ENCODE data around the gene GPT2.

The GPT2 gene

GRCh38 chr16:46883353-46883689, 841 bp upstream of the GPT2 start:
- no peaks in the 10 kb centered on the region for H3K36me3 ChIP-seq
- no peak for DNase-seq
- peaks cover 0 to 10% (median 3%) of the 10 kb centered on the region in 4 donors for H3K4me1 ChIP-seq
- intact Hi-C loops (cut with DNase I; ENCODE audit: low total_unique reads) = loop anchor here (5.0 kb wide), 2 partner anchors 89 to 196 kb away; partner anchors contain the start of genes DNAJA2, ORC6 and VPS35
- H3K27me3 ChIP-seq = peaks cover 0 to 2% of the 10 kb centered on the region in 2 donors
- peak overlapping the region; percentile 22 to 41 for H3K27ac ChIP-seq
- no peak for TF ChIP-seq CTCF (IDR thresholded peaks at IDR 0.05)
- H3K9me3 ChIP-seq = no peaks in the 10 kb centered on the region
- peak overlapping the region; percentile 75 to 77 for H3K4me3 ChIP-seq

GRCh38 chr16:46884513-46885293, 541 bp downstream of the GPT2 start:
- peak overlapping the region; percentile 75 to 77 for H3K4me3 ChIP-seq
- peaks cover 0 to 10% (median 3%) of the 10 kb centered on the region in 4 donors for H3K4me1 ChIP-seq
- DNase-seq = no peak
- intact Hi-C loops (cut with DNase I; ENCODE audit: low total_unique reads) = loop anchor here (5.0 kb wide), 2 partner anchors 88 to 197 kb away; partner anchors contain the start of genes DNAJA2, ORC6 and VPS35
- H3K36me3 ChIP-seq = no peaks in the 10 kb centered on the region
- H3K27me3 ChIP-seq = peaks cover 0 to 2% of the 10 kb centered on the region in 2 donors
- H3K27ac ChIP-seq = peak overlapping the region in 1 of 2 donors; percentile 45
- TF ChIP-seq CTCF (IDR thresholded peaks at IDR 0.05) = no peak
- H3K9me3 ChIP-seq = no peaks in the 10 kb centered on the region

- intact Hi-C loops (cut with DNase I; ENCODE audit: low total_unique reads) = no loop called here
- H3K36me3 ChIP-seq = no peaks in the 10 kb centered on the region
- no peak for TF ChIP-seq CTCF (IDR thresholded peaks at IDR 0.05)
- H3K9me3 ChIP-seq = no peaks in the 10 kb centered on the region
- no peak for DNase-seq
- H3K4me1 ChIP-seq = peaks cover 0 to 10% (median 3%) of the 10 kb centered on the region in 4 donors
- no peaks in the 10 kb centered on the region for H3K27me3 ChIP-seq
- H3K4me3 ChIP-seq = no peak overlapping the region
- H3K27ac ChIP-seq = no peak overlapping the region
These were observed 2.0 kb downstream of the GPT2 start for GRCh38 chr16:46885960-46886763.

GRCh38 chr16:46886764-46887523, 2.8 kb downstream of the GPT2 start:
- H3K4me3 ChIP-seq = no peak overlapping the region
- no peaks in the 10 kb centered on the region for H3K9me3 ChIP-seq
- no peak for TF ChIP-seq CTCF (IDR thresholded peaks at IDR 0.05)
- no peaks in the 10 kb centered on the region for H3K36me3 ChIP-seq
- no peak for DNase-seq
- intact Hi-C loops (cut with DNase I; ENCODE audit: low total_unique reads) = no loop called here
- H3K27me3 ChIP-seq = no peaks in the 10 kb centered on the region
- peaks cover 0 to 10% (median 3%) of the 10 kb centered on the region in 4 donors for H3K4me1 ChIP-seq
- no peak overlapping the region for H3K27ac ChIP-seq

GRCh38 chr16:46887524-46887854, 3.3 kb downstream of the GPT2 start:
- peaks cover 0 to 10% (median 3%) of the 10 kb centered on the region in 4 donors for H3K4me1 ChIP-seq
- no peaks in the 10 kb centered on the region for H3K36me3 ChIP-seq
- no peak for DNase-seq
- no peak overlapping the region for H3K4me3 ChIP-seq
- intact Hi-C loops (cut with DNase I; ENCODE audit: low total_unique reads) = no loop called here
- no peak for TF ChIP-seq CTCF (IDR thresholded peaks at IDR 0.05)
- H3K27me3 ChIP-seq = no peaks in the 10 kb centered on the region
- H3K9me3 ChIP-seq = no peaks in the 10 kb centered on the region
- H3K27ac ChIP-seq = no peak overlapping the region

Measured in tibial artery (tissue), 4 donors.